Measurements from ENCODE around the gene ZNRF3.
"Not testable (repeated sequence)": the region's sequence is repeated elsewhere in the genome, so short reads cannot be mapped to it uniquely, and the experiment has no call there.

Gene ZNRF3

DNA sequence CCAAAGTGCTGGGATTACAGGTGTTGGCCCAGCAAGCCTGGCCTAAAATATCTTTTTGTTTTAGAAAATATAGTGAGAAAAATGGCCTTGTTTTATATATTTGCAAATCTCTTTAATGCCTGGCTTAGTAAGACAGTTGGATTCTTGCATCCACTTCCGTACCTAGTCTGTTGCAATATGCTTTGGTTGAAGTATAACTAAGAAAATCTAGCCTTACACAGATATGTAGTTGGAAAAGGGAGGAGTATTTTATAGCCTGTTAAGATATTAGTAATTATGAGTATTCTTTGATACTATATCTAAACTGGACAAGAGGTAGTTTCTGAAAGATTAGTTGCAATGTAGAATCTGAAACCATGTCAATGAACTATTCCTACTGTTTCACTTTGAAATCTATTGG, 65.1 kb downstream of the ZNRF3 start:
- in situ Hi-C loops (cut with HindIII; ENCODE audit: low sequenced_read_pairs) = no loop called here
- TF ChIP-seq, protein P1, sequence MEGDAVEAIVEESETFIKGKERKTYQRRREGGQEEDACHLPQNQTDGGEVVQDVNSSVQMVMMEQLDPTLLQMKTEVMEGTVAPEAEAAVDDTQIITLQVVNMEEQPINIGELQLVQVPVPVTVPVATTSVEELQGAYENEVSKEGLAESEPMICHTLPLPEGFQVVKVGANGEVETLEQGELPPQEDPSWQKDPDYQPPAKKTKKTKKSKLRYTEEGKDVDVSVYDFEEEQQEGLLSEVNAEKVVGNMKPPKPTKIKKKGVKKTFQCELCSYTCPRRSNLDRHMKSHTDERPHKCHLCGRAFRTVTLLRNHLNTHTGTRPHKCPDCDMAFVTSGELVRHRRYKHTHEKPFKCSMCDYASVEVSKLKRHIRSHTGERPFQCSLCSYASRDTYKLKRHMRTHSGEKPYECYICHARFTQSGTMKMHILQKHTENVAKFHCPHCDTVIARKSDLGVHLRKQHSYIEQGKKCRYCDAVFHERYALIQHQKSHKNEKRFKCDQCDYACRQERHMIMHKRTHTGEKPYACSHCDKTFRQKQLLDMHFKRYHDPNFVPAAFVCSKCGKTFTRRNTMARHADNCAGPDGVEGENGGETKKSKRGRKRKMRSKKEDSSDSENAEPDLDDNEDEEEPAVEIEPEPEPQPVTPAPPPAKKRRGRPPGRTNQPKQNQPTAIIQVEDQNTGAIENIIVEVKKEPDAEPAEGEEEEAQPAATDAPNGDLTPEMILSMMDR (IDR thresholded peaks at IDR 0.05; ENCODE audit: low read depth, low read length, missing control alignments) = no peak
- no peak for DNase-seq (ENCODE audit: low read depth)
- H3K4me3 ChIP-seq (ENCODE audit: low read depth, low read length) = no peak overlapping the region

DNA sequence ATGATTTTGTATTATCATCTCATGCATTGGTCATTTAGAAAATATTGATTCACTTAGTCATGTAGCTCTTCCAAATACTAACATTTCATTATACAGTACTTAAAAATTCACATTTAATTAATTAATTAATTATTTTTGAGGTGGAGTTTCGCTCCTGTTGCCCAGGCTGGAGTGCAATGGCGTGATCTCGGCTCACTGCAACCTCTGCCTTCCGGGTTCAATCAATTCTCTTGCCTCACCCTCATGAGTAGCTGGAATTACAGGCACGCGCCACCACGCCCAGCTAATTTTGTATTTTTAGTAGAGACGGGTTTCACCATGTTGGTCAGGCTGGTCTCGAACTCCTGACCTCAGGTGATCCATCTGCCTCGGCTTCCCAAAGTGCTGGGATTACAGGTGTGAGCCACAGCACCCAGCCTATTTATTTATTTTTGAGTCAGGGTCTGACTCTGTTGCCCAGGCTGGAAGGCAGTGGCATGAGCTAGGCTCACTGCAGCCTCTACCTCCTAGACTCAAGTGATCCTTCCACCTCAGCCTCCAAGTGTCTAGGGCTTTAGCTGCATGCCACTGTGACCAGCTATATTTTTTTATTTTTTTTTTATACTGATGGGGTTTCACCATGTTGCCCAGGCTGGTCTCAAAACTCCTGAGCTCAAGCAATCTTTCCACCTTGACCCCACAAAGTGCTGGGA, 65.6 kb downstream of the ZNRF3 start:
- H3K4me3 ChIP-seq (ENCODE audit: low read depth, low read length); DNase-seq (ENCODE audit: low read depth); in situ Hi-C loops (cut with HindIII; ENCODE audit: low sequenced_read_pairs): not testable (repeated sequence)

DNA sequence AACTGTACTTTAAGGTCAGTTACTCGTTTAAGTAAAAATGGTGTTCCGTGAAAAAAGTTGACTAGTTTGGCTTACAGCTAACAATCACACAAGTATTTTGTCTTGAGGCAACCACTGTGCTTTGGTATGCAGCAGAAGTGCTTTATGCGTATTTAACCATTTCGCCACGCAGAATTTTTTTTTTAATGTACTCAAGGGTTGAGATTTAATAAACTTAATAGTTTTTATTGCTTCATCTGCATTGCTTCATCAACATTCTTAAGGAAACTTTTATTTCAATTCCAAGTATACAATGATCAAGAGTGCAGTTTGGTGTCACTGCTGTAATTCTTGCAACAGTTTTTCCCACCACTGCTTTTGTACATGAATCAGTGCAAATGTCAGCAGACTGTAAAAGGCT, 66.4 kb downstream of the ZNRF3 start:
- in situ Hi-C loops (cut with HindIII; ENCODE audit: low sequenced_read_pairs) = no loop called here
- no peak for DNase-seq (ENCODE audit: low read depth)
- H3K4me3 ChIP-seq (ENCODE audit: low read depth, low read length) = no peak overlapping the region
- TF ChIP-seq, protein P1 (IDR thresholded peaks at IDR 0.05; ENCODE audit: low read depth, low read length, missing control alignments) = no peak

DNA sequence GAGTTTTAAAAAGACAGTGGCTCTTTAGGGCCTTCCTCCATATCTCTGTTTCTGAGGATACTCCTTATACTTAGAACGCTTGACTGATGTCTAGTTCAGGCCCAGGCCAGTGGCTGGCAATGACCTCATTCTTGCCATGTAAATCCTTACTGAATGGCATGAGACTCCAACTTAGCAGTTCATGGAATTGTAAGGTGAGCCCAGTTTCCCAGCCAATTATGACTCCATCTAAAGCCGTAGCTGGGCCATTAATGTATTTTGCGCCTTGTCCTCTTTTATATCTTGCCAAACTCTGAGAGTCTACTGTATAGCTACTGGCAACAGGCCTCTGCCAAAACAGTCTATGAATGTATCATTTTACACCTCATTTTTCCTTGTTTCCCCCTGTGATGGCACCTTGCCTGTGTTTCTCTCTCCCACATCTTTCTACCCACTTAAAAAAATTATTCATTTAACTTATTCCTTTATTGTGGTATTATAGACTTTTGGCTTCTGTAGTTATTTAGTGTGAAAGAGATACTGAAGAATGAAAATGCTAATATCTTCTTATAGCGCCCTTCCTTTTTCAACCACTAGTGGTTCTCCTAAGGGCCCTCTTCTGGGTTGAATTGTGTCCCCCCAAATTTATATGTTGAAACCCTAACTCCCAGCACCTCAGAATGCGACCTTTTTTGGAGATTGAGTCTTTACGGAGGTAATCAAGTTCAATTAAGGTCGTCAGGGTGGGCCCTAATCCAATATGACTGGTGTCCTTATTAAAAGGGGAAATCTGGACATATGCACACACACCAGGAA, 67.4 kb downstream of the ZNRF3 start:
- no peak overlapping the region for H3K4me3 ChIP-seq (ENCODE audit: low read depth, low read length)
- no peak for DNase-seq (ENCODE audit: low read depth)
- in situ Hi-C loops (cut with HindIII; ENCODE audit: low sequenced_read_pairs) = no loop called here
- TF ChIP-seq, protein P1 (IDR thresholded peaks at IDR 0.05; ENCODE audit: low read depth, low read length, missing control alignments) = peak; percentile 16

DNA sequence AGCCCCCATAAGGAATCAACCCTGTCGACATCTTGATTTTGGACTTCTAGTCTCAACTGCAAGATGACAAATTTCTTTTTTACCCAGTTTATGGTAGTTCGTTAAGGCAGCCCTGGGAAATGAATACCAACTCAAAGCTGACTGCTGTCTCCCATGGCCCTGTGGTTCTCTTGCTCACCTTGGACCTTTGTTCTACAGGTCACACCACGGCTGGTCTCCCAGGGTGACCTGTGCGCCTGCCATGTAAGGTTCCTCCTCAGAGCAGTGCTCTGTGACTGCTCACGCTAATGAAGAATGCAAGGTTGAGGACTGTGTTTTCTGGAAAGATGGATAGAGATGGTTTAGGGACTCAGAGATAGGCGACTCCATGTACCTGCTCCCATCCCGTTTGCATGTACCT, 68.2 kb downstream of the ZNRF3 start:
- no peak overlapping the region for H3K4me3 ChIP-seq (ENCODE audit: low read depth, low read length)
- no peak for DNase-seq (ENCODE audit: low read depth)
- TF ChIP-seq, protein P1 (IDR thresholded peaks at IDR 0.05; ENCODE audit: low read depth, low read length, missing control alignments) = no peak
- in situ Hi-C loops (cut with HindIII; ENCODE audit: low sequenced_read_pairs) = no loop called here

DNA sequence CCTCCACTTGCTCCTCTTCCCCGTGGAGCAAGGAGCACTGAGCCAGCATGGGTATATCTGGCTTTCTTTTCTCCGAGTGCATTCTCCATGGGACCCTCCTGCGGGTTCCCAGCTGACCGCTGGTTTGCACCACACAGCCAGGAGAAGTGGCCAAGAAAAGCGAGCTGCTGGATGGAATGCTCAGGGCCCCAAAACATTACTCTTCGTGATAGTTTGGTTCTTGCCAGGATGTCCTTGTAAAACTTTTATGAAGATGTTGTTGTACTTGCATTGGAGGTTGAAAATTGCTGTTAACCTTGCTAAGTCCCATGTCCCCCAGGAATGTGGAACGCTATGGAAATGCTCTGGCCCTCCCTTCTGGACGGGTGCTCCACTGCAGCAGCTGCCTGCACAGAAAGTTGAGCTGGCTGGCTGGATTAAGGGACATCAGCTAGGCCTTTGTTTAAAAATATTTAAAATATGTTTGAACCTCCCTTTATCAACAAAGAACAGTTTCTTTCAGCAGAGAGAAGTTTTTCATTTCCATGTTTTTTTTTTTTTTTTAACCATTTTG, 68.7 kb downstream of the ZNRF3 start:
- no peak overlapping the region for H3K4me3 ChIP-seq (ENCODE audit: low read depth, low read length)
- peak; percentile 90 for DNase-seq (ENCODE audit: low read depth)
- in situ Hi-C loops (cut with HindIII; ENCODE audit: low sequenced_read_pairs) = no loop called here
- TF ChIP-seq, protein P1 (IDR thresholded peaks at IDR 0.05; ENCODE audit: low read depth, low read length, missing control alignments) = peak; percentile 49

DNA sequence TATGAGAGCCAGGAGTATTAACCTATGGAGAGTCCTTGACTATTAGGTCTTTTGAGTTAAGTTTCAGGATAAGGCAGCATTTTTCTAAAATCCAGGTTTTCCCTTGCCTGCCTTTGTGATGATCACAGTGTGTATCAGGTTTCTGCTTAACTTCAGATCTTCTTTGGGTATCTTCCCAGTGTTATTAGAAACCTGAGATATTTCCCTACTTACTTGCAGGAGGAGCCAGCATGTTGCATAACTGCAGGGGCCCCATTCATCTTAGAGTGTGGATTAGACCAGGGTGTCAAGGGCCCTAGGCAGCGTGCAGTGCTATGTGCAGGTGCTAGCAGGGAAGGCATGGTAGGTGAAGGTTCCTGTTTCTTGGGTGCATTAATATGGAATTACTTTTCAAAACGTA, 69.5 kb downstream of the ZNRF3 start:
- in situ Hi-C loops (cut with HindIII; ENCODE audit: low sequenced_read_pairs) = no loop called here
- no peak overlapping the region for H3K4me3 ChIP-seq (ENCODE audit: low read depth, low read length)
- TF ChIP-seq, protein P1 (IDR thresholded peaks at IDR 0.05; ENCODE audit: low read depth, low read length, missing control alignments) = no peak
- DNase-seq (ENCODE audit: low read depth) = no peak

Measured in astrocyte of the cerebellum (primary cell).